ENCODE data around the gene KCNIP2.

Gene KCNIP2

DNA sequence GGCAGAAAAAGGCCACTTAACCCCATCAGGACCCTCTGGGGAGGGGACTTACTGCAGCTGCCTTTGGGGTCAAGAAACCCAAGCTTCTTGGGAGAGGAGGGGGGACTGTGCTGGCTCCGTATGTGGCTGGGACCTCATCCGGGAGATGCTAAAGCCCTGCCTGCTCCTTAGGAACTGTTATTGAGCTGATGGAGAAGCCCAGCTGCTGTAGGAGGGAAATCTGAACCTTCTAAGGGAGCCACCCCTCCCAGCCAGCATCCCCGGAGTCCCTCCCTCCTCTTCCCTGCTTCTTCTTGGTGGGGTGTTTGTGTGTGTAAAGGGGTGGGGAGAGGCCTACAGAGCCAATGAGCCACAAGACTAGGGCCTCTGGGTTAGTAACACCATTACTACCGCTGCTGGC lies 8.2 kb downstream of the KCNIP2 start:
- no peak overlapping the region for H3K4me3 ChIP-seq (ENCODE audit: low read length)
- DNase-seq (ENCODE audit: low read depth), result no peak
- TF ChIP-seq, protein P1, sequence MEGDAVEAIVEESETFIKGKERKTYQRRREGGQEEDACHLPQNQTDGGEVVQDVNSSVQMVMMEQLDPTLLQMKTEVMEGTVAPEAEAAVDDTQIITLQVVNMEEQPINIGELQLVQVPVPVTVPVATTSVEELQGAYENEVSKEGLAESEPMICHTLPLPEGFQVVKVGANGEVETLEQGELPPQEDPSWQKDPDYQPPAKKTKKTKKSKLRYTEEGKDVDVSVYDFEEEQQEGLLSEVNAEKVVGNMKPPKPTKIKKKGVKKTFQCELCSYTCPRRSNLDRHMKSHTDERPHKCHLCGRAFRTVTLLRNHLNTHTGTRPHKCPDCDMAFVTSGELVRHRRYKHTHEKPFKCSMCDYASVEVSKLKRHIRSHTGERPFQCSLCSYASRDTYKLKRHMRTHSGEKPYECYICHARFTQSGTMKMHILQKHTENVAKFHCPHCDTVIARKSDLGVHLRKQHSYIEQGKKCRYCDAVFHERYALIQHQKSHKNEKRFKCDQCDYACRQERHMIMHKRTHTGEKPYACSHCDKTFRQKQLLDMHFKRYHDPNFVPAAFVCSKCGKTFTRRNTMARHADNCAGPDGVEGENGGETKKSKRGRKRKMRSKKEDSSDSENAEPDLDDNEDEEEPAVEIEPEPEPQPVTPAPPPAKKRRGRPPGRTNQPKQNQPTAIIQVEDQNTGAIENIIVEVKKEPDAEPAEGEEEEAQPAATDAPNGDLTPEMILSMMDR (IDR thresholded peaks at IDR 0.05; ENCODE audit: insufficient read depth, low read depth, low read length, missing control alignments), result no peak

DNA sequence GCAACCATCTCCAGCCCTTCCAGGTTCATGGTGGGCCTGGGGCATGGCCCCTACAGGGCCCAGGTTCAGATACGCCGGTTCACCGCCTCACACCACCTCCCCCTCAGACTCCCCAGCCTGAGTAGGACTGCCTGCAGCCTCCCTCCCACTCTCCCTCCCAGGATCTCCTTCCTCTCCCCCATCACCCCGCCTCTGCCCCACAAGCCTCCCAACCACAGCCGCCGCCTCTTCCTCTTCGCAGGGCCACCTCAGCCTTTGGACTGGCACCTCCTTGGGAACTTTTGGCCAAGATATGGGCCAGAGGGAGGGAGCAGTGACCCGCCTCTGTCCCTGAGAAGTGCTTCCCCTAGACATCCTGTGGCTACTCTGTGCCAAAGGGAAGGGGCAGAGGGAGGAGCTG lies 9.3 kb downstream of the KCNIP2 start:
- no peak for DNase-seq (ENCODE audit: low read depth)
- TF ChIP-seq, protein P1 (IDR thresholded peaks at IDR 0.05; ENCODE audit: insufficient read depth, low read depth, low read length, missing control alignments), result no peak
- H3K4me3 ChIP-seq (ENCODE audit: low read length), result no peak overlapping the region

DNA sequence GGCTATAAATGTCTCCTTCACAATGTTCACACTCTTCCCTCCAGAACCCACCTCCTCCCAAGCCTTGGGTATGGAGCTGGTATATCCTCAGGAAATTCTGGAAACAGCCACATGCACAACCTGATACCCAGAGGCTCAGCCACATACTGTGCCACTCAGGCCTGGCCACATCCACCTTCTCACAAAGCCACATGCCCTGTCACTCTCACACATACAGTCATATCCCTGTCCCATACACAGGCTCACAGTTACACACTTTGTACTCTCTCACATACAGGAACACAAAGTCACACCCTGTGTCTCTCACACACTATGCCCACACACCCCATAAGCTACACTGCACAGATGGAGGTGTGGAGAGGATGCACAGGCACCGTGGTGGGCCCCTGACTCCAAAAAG lies 10.1 kb downstream of the KCNIP2 start:
- no peak for DNase-seq (ENCODE audit: low read depth)
- H3K4me3 ChIP-seq (ENCODE audit: low read length), result no peak overlapping the region
- TF ChIP-seq, protein P1 (IDR thresholded peaks at IDR 0.05; ENCODE audit: insufficient read depth, low read depth, low read length, missing control alignments), result no peak

DNA sequence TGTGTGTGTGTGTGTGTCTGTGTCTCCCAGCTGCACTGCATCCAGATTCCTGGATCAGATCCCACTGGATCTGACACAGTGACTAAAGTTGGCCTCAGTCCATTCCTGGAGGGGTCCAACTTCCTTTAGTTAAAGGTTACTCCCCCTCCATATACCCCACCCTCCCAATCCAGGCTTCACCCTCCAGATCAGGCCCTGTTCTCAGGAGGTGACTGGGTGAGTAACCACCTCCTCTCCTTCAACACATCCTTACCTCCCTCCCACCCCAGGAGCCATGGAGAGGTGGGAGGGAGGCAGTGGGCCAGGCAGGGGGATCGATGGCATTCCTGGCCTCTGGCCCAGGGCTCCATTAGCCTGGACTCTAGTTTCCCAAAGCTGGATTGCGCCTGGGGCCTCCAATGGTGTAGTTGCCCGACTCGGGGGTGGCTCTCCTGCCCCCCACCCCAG lies 11.3 kb downstream of the KCNIP2 start:
- no peak for DNase-seq (ENCODE audit: low read depth)
- TF ChIP-seq, protein P1 (IDR thresholded peaks at IDR 0.05; ENCODE audit: insufficient read depth, low read depth, low read length, missing control alignments), result no peak
- no peak overlapping the region for H3K4me3 ChIP-seq (ENCODE audit: low read length)

DNA sequence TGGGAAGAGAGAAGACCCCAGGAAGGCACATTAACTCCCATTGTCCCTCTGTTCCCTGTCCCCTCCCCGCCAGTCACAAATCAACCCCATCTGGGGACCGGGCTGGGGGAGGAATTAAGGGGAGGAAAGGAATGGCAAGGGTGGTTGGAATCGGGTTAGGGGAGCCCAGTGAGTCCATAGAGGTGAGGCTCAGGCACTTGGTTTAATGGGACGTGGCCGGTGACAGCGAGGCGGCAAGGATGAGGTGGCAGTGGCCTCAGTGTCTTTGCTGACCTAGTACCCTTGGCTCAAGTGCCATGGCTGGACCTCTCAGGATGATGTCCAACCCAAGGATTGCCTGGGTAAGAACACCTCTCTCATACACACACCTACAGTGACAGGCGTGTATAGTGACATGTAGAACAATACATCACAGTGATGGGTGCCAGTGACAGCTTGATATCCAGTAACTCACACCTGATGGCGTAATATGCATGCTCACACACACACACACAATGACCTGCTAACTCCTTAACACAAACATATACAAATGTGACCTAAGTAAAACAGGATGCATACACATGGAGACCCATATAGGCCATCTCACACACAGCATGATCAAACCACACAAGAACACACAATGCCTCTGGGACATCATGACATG lies 12.3 kb downstream of the KCNIP2 start:
- peak overlapping the region; percentile 47 for H3K4me3 ChIP-seq (ENCODE audit: low read length)
- TF ChIP-seq, protein P1 (IDR thresholded peaks at IDR 0.05; ENCODE audit: insufficient read depth, low read depth, low read length, missing control alignments), result no peak

DNA sequence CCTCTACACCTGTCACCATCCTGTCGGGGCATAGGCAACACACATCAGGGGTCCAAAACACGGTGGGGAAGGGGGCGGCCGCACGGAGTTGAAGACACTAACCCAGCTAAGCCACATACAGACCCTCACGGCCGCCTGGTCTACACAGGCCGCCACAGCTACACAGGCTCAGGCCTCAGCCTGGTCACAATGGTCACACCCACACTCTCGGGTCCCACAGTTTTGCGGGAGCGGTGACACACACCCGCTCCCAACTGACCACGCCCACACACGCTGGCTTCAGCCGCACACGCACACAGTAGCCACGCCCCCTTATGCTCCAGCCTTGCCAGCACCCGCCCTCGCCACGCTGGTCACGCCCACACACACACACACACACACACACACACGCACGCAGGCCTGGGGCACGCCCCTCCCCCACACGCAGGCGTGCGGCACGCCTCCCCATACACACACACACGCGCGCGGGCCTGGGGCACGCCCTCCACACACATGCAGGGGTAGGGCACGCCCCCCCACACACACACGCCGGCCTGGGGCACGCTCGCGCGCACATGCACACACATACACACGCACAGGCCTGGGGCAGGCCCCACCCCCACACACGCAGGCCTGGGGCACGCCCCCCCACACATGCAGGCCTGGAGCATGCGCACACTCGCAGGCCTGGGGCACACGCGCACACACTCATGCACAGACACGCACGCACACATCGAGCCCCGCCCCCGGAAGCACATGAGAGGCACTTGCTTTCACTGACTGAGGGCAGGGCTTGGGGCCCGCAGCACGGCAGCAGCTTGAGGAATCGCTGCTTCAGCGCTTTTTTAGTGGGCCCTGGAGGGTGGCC lies 13.1 kb downstream of the KCNIP2 start:
- peak; percentile 91 for DNase-seq (ENCODE audit: low read depth)
- TF ChIP-seq, protein P1 (IDR thresholded peaks at IDR 0.05; ENCODE audit: insufficient read depth, low read depth, low read length, missing control alignments), result no peak
- peak overlapping the region; percentile 47 for H3K4me3 ChIP-seq (ENCODE audit: low read length)

More for the DNA sequence above, 12.3 kb downstream of the KCNIP2 start:
- no peak for DNase-seq (ENCODE audit: low read depth)

Data from epithelial cell of esophagus (primary cell).